ENCODE measurements around the gene DSC1.
A peak's percentile ranks its signal among the peaks of the same experiment; 100 is the strongest.

The DSC1 gene

DNA sequence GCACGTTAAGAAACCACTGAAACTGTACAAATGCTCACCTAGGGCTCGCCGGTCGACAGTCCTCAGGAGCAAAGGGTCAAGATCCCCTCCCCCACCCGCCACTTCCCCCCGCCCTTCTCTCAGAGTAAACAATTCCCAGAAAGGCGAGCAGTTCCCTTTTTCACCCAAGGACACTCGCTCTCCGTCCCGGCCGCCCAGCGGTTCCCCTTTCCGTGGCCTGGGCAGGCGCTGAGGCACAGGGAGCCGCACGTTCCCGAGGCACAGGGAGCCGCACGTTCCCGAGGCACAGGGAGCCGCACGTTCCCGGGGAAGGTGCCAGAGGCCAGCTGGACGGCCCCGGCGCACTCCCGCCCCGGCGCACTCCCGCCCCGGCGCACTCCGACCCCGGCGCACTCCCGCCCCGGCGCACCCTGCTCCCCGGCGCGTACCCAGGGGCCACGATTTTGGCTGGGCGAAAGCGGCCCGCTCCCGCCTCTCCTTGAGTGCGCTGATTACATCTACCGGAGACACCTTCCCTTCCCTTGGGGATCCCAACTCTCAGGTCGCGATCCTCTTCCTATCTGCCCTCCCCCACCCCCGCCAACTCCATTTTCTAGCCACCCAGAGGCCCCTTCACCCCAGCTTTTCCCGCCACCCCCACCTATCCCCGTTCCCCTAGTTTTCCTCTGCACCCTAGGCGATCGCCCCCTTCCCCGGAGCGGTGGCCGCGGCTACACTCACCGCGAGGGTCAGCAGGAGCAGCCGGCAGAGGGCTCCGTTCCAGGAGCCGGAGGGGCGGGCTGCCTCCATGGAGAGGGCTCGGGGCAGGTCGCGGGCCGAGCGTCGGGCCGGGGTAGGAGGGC, 61.3 kb downstream of the DSC1 start:
- no peak for TF ChIP-seq CTCF (IDR thresholded peaks at IDR 0.05)
- Mint-ChIP-seq H3K27ac (peak overlapping the region; percentile 91), H3K36me3 (ENCODE audit: low read depth) (peaks cover 18% of the 10 kb centered on the region), H3K27me3 (ENCODE audit: low read depth, poor library complexity) (no peaks in the 10 kb centered on the region), H3K4me3 (peak overlapping the region; percentile 90), H3K4me1 (peaks cover 58% of the 10 kb centered on the region), H3K9me3 (peaks cover 6% of the 10 kb centered on the region)
- DNase-seq, result peak; percentile 68

GRCh38 chr18:31100436-31101182, 62.0 kb downstream of the DSC1 start:
- peaks cover 6% of the 10 kb centered on the region for H3K9me3 Mint-ChIP-seq
- peaks cover 26% of the 10 kb centered on the region for H3K36me3 Mint-ChIP-seq (ENCODE audit: low read depth)
- peak overlapping the region; percentile 90 for H3K4me3 Mint-ChIP-seq
- no peaks in the 10 kb centered on the region for H3K27me3 Mint-ChIP-seq (ENCODE audit: low read depth, poor library complexity)
- H3K4me1 Mint-ChIP-seq, result peaks cover 60% of the 10 kb centered on the region
- DNase-seq, result peak; percentile 55
- H3K27ac Mint-ChIP-seq, result peak overlapping the region; percentile 86
- TF ChIP-seq CTCF (IDR thresholded peaks at IDR 0.05), result no peak

GRCh38 chr18:31099450-31100230, 63.0 kb downstream of the DSC1 start:
- Mint-ChIP-seq H3K27me3 (ENCODE audit: low read depth, poor library complexity) (no peaks in the 10 kb centered on the region), H3K36me3 (ENCODE audit: low read depth) (peaks cover 35% of the 10 kb centered on the region), H3K4me1 (peaks cover 64% of the 10 kb centered on the region), H3K27ac (peak overlapping the region; percentile 86), H3K4me3 (peak overlapping the region; percentile 90), H3K9me3 (peaks cover 10% of the 10 kb centered on the region)
- no peak for TF ChIP-seq CTCF (IDR thresholded peaks at IDR 0.05)
- DNase-seq, result peak; percentile 1

DNA sequence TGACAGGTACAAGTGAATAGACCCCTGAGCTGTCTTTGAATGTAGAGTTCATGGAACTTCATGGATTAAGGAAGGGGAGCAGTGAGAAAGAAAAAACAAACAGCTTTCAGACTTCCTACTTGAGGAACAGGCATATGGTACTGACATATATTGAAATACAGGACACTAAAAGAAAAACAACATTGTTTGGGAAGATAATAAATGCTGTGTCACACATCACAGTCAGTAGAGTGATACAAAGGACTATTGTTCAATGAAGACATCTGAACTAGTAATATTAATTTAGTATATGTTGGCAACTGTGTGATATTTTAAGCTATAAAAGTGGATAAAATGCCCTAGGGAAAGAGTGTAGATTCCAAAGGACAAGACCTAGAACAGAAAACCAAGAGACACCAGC, 63.8 kb downstream of the DSC1 start:
- Mint-ChIP-seq H3K9me3 (peaks cover 11% of the 10 kb centered on the region), H3K36me3 (ENCODE audit: low read depth) (peaks cover 38% of the 10 kb centered on the region), H3K27me3 (ENCODE audit: low read depth, poor library complexity) (no peaks in the 10 kb centered on the region), H3K4me1 (peaks cover 57% of the 10 kb centered on the region), H3K4me3 (peak overlapping the region; percentile 90), H3K27ac (peak overlapping the region; percentile 86)
- no peak for TF ChIP-seq CTCF (IDR thresholded peaks at IDR 0.05)
- no peak for DNase-seq

GRCh38 chr18:31097666-31098065, 65.0 kb downstream of the DSC1 start:
- Mint-ChIP-seq H3K4me3 (no peak overlapping the region), H3K4me1 (peaks cover 45% of the 10 kb centered on the region)

More at GRCh38 chr18:31097666-31098065, 65.0 kb downstream of the DSC1 start:
- Mint-ChIP-seq H3K27ac (no peak overlapping the region), H3K9me3 (peaks cover 13% of the 10 kb centered on the region), H3K36me3 (ENCODE audit: low read depth) (peaks cover 46% of the 10 kb centered on the region), H3K27me3 (ENCODE audit: low read depth, poor library complexity) (no peaks in the 10 kb centered on the region)
- no peak for TF ChIP-seq CTCF (IDR thresholded peaks at IDR 0.05)
- DNase-seq, result no peak

Measured in nephron progenitor cell (in vitro differentiated cells).